HL-60 (cell line): ENCODE data around the gene ZNF334.

Experiments used
- GABPA ChIP-seq: IDR thresholded peaks from 2 replicates; pipeline ENCODE4 v1.6.1; 2012; ENCODE audit warnings: low read depth
- POLR2AphosphoS5 ChIP-seq: IDR thresholded peaks from 2 replicates; pipeline ENCODE4 v1.6.1; 2012; ENCODE audit warnings: low read depth
- SPI1 ChIP-seq: IDR thresholded peaks from 2 replicates; pipeline ENCODE4 v1.6.1; 2012; ENCODE audit warnings: low read depth, mild to moderate bottlenecking, borderline replicate concordance
- TF ChIP-seq, protein P1 (sequence below): IDR thresholded peaks from one replicate; pipeline ENCODE4 v1.5.1; 2011; ENCODE audit warnings: low read length, control low read depth, inconsistent platforms; ENCODE audit not compliant: insufficient read depth
- TF ChIP-seq, protein P2 (sequence below): IDR thresholded peaks from 2 replicates; pipeline ENCODE4 v1.6.1; 2012; ENCODE audit warnings: low read depth; ENCODE audit not compliant: insufficient replicate concordance

DNA sequence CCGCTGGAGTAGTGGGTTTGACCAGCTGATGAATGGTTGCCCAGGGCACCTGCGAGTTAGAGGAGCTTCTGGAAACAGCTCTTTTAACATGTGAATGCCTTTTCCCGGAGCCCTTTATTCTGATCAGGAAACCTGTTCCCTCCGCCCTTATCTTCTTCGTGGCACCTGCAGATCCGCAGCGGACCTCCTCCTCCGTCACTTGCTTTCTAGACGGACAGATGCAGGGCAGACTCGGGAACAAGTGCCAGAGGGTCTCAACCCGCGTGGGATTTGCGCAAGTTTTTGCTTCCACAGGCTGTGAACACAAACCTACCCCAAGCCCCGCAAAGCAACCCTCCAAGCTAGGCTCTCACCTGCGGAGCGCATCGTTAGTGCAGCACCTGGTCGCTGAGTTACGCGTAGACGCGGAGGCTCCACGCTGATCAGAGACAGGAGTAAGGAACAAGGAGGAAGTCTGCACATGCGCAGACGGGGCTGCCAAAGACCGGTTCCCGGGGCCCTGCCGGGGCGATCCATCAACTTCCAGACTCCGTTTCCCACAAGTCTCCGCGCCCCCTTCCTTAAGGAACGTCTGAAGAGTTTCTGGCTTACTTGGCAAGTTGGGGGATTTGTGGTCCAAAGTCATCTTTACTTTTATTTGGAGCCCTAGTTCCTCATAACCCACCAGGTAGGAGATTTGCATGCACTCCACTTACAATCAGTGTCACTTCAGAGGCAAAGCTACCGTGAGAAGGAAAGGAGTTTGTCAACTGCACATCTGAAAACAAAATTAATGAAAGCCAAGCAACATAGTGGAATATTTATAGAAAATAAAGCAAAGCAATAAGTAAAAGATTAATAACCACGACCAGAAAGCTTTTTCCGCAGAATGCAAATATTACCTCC lies 54.3 kb downstream of the ZNF334 start:
- TF ChIP-seq, protein P1, sequence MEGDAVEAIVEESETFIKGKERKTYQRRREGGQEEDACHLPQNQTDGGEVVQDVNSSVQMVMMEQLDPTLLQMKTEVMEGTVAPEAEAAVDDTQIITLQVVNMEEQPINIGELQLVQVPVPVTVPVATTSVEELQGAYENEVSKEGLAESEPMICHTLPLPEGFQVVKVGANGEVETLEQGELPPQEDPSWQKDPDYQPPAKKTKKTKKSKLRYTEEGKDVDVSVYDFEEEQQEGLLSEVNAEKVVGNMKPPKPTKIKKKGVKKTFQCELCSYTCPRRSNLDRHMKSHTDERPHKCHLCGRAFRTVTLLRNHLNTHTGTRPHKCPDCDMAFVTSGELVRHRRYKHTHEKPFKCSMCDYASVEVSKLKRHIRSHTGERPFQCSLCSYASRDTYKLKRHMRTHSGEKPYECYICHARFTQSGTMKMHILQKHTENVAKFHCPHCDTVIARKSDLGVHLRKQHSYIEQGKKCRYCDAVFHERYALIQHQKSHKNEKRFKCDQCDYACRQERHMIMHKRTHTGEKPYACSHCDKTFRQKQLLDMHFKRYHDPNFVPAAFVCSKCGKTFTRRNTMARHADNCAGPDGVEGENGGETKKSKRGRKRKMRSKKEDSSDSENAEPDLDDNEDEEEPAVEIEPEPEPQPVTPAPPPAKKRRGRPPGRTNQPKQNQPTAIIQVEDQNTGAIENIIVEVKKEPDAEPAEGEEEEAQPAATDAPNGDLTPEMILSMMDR = no peak
- TF ChIP-seq, protein P2, sequence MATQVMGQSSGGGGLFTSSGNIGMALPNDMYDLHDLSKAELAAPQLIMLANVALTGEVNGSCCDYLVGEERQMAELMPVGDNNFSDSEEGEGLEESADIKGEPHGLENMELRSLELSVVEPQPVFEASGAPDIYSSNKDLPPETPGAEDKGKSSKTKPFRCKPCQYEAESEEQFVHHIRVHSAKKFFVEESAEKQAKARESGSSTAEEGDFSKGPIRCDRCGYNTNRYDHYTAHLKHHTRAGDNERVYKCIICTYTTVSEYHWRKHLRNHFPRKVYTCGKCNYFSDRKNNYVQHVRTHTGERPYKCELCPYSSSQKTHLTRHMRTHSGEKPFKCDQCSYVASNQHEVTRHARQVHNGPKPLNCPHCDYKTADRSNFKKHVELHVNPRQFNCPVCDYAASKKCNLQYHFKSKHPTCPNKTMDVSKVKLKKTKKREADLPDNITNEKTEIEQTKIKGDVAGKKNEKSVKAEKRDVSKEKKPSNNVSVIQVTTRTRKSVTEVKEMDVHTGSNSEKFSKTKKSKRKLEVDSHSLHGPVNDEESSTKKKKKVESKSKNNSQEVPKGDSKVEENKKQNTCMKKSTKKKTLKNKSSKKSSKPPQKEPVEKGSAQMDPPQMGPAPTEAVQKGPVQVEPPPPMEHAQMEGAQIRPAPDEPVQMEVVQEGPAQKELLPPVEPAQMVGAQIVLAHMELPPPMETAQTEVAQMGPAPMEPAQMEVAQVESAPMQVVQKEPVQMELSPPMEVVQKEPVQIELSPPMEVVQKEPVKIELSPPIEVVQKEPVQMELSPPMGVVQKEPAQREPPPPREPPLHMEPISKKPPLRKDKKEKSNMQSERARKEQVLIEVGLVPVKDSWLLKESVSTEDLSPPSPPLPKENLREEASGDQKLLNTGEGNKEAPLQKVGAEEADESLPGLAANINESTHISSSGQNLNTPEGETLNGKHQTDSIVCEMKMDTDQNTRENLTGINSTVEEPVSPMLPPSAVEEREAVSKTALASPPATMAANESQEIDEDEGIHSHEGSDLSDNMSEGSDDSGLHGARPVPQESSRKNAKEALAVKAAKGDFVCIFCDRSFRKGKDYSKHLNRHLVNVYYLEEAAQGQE = no peak
- TF ChIP-seq POLR2AphosphoS5 = no peak
- TF ChIP-seq GABPA = no peak
- TF ChIP-seq SPI1 = no peak
